NCI-H82 treated with DMSO at 0.1 percent for 48 hours (cell line): ENCODE measurements around the gene PRKCSH.

ENCODE experiments used
- DNase-seq: peaks from one replicate; lab custom pipeline; 2025; ENCODE audit not compliant: unreplicated experiment; lab: John Stamatoyannopoulos, UW

The PRKCSH gene

GRCh38 chr19:11495885-11496284 is 60.5 kb downstream of the PRKCSH start:
- no peak for DNase-seq

- peak; percentile 1 for DNase-seq
These were observed 61.1 kb downstream of the PRKCSH start for GRCh38 chr19:11496391-11497163.

- DNase-seq, result no peak
These were observed 63.8 kb downstream of the PRKCSH start for GRCh38 chr19:11499220-11499726.

- DNase-seq, result no peak
These were observed 64.5 kb downstream of the PRKCSH start for GRCh38 chr19:11499890-11500420.
